Cerebellar cortex (tissue), 1 donor: Measurements from ENCODE around the gene TOR2A.

Experiments used
- DNase-seq: peaks from one replicate; pipeline ENCODE4 v3.0.0-alpha.2; 2015; ENCODE audit warnings: low spot score

TOR2A gene

GRCh38 chr9:127698985-127699670 is 36.0 kb downstream of the TOR2A start:
- peak; percentile 99 for DNase-seq

GRCh38 chr9:127698386-127698785 is 36.7 kb downstream of the TOR2A start:
- DNase-seq: no peak

- DNase-seq: no peak
Observed at GRCh38 chr9:127697575-127697974, 37.5 kb downstream of the TOR2A start.

- DNase-seq: no peak
Observed at GRCh38 chr9:127694890-127695720, 40.0 kb downstream of the TOR2A start.

- DNase-seq: no peak
Observed at GRCh38 chr9:127693697-127694096, 41.4 kb downstream of the TOR2A start.

- DNase-seq: no peak
Observed at GRCh38 chr9:127693143-127693542, 42.0 kb downstream of the TOR2A start.

- DNase-seq: no peak
Observed at GRCh38 chr9:127692071-127692470, 43.0 kb downstream of the TOR2A start.

GRCh38 chr9:127690735-127691134 is 44.4 kb downstream of the TOR2A start:
- no peak for DNase-seq

- no peak for DNase-seq
Observed at GRCh38 chr9:127689329-127690000, 45.6 kb downstream of the TOR2A start.

GRCh38 chr9:127686461-127687393 is 48.4 kb downstream of the TOR2A start:
- DNase-seq: no peak

GRCh38 chr9:127684576-127684975 is 50.5 kb downstream of the TOR2A start:
- no peak for DNase-seq

- no peak for DNase-seq
Observed at GRCh38 chr9:127683723-127684122, 51.4 kb downstream of the TOR2A start.

- no peak for DNase-seq
Observed at GRCh38 chr9:127682351-127683136, 52.5 kb downstream of the TOR2A start.
